Pons (tissue), 1 donor: ENCODE results near the gene KCNK2.
A peak's percentile ranks its signal among the peaks of the same experiment; 100 is the strongest.

Source experiments
- DNase-seq: peaks from one replicate; pipeline ENCODE4 v3.0.0-alpha.2; 2016; ENCODE audit warnings: low spot score

The KCNK2 gene

GRCh38 chr1:215260711-215261110 lies 178.2 kb downstream of the KCNK2 start:
- no peak for DNase-seq

- DNase-seq: no peak
These were observed 179.6 kb downstream of the KCNK2 start for GRCh38 chr1:215262106-215262505.

- DNase-seq: no peak
These were observed 181.1 kb downstream of the KCNK2 start for GRCh38 chr1:215263636-215264035.

- DNase-seq: no peak
These were observed 182.1 kb downstream of the KCNK2 start for GRCh38 chr1:215264649-215265048.

GRCh38 chr1:215267495-215267894 lies 185.0 kb downstream of the KCNK2 start:
- DNase-seq: no peak

- no peak for DNase-seq
These were observed 187.4 kb downstream of the KCNK2 start for GRCh38 chr1:215269955-215270354.

- peak; percentile 12 for DNase-seq
These were observed 191.4 kb downstream of the KCNK2 start for GRCh38 chr1:215273838-215274516.

- DNase-seq: no peak
These were observed 194.0 kb downstream of the KCNK2 start for GRCh38 chr1:215276582-215276981.

GRCh38 chr1:215277532-215277931 lies 195.0 kb downstream of the KCNK2 start:
- no peak for DNase-seq

GRCh38 chr1:215279682-215280081 lies 197.1 kb downstream of the KCNK2 start:
- DNase-seq: no peak

GRCh38 chr1:215282557-215282956 lies 200.0 kb downstream of the KCNK2 start:
- DNase-seq: no peak

GRCh38 chr1:215285013-215285800 lies 202.7 kb downstream of the KCNK2 start:
- DNase-seq: no peak
